Endodermal cell (in vitro differentiated cells): ENCODE results near the gene XRN2. TPM values are rescaled to one million over a fixed set of nuclear protein-coding genes. Genes with fewer than 3 reads are reported as not detected.

Experiments used
- DNase-seq: peaks from one replicate; pipeline ENCODE4 v3.0.0-alpha.2; 2017
- H3K27ac ChIP-seq: 2 replicates; pipeline ENCODE4 v1.5.1; 2013; ENCODE audit warnings: mild to moderate bottlenecking, low read depth, low read length, moderate library complexity
- H3K27me3 ChIP-seq: 2 replicates; pipeline ENCODE4 v1.6.1; 2013; ENCODE audit warnings: mild to moderate bottlenecking, low read length, moderate library complexity; ENCODE audit not compliant: insufficient read depth, control insufficient read depth, poor library complexity, severe bottlenecking
- H3K36me3 ChIP-seq: 2 replicates; pipeline ENCODE4 v1.7.0; 2013; ENCODE audit warnings: mild to moderate bottlenecking, low read length, moderate library complexity; ENCODE audit not compliant: control insufficient read depth, insufficient read depth
- H3K4me1 ChIP-seq: one replicate; pipeline ENCODE4 v1.7.0; 2013; ENCODE audit warnings: low read length; ENCODE audit not compliant: control insufficient read depth, insufficient read depth
- H3K4me3 ChIP-seq: 2 replicates; pipeline ENCODE4 v1.5.1; 2013; ENCODE audit warnings: mild to moderate bottlenecking, low read length, moderate library complexity
- H3K9ac ChIP-seq: 2 replicates; pipeline ENCODE4 v1.6.1; 2013; ENCODE audit warnings: mild to moderate bottlenecking, low read length, moderate library complexity; ENCODE audit not compliant: poor library complexity, severe bottlenecking; ENCODE audit errors: extremely low read depth
- H3K9me3 ChIP-seq: 2 replicates; pipeline ENCODE4 v1.6.1; 2013; ENCODE audit warnings: mild to moderate bottlenecking, low read length, moderate library complexity; ENCODE audit not compliant: control insufficient read depth
- H3K27ac Mint-ChIP-seq: 2 replicates; pipeline ENCODE4 v1.8.0; 2020; ENCODE audit warnings: mixed read lengths
- H3K27me3 Mint-ChIP-seq: 2 replicates; pipeline ENCODE4 v1.8.0; 2021; ENCODE audit warnings: mild to moderate bottlenecking, mixed read lengths; ENCODE audit not compliant: insufficient read depth
- H3K36me3 Mint-ChIP-seq: 2 replicates; pipeline ENCODE4 v1.8.0; 2020; ENCODE audit warnings: low read depth, mixed read lengths
- H3K4me1 Mint-ChIP-seq: 2 replicates; pipeline ENCODE4 v1.8.0; 2020; ENCODE audit warnings: mixed read lengths
- H3K4me3 Mint-ChIP-seq: 2 replicates; pipeline ENCODE4 v1.8.0; 2020; ENCODE audit warnings: mild to moderate bottlenecking, moderate library complexity, mixed read lengths
- H3K9me3 Mint-ChIP-seq: 2 replicates; pipeline ENCODE4 v1.8.0; 2020; ENCODE audit warnings: mild to moderate bottlenecking, mixed read lengths
- WGBS, 2 experiments: methylation state at CpG; one replicate each; pipeline versions ENCODE4 v1.1.5 to v1.1.7; 2013; ENCODE audit warnings: missing lambda C conversion rate in 2 of 2, mixed read lengths in 1 of 2; ENCODE audit not compliant: insufficient coverage in 1 of 2, insufficient read length in 1 of 2; 5-methylcytosine and 5-hydroxymethylcytosine counted together
- total RNA-seq, 2 donors: library from RNA; stranded (reverse); fragmentation: NEBNext Ultra II Directional in 1 of 2; extraction: Animal tissue kit (Norgen Biotek cat#: 25700) in 1 of 2; gene quantifications; 2 replicates in 1 of 2; 3 replicates in 1 of 2; pipeline ENCODE4 v1.2.1, GENCODE V29; 2021
- TF ChIP-seq, protein P1 (sequence below): fragments of 200-600 bp; sonication (generic); conservative IDR thresholded peaks from 2 replicates; pipeline ENCODE4 v1.5.0; 2021; ENCODE audit warnings: antibody characterized with exemption, mild to moderate bottlenecking

XRN2 gene
- total RNA-seq, 2 donors from 2014 or later = 91.5 to 101 TPM

DNA sequence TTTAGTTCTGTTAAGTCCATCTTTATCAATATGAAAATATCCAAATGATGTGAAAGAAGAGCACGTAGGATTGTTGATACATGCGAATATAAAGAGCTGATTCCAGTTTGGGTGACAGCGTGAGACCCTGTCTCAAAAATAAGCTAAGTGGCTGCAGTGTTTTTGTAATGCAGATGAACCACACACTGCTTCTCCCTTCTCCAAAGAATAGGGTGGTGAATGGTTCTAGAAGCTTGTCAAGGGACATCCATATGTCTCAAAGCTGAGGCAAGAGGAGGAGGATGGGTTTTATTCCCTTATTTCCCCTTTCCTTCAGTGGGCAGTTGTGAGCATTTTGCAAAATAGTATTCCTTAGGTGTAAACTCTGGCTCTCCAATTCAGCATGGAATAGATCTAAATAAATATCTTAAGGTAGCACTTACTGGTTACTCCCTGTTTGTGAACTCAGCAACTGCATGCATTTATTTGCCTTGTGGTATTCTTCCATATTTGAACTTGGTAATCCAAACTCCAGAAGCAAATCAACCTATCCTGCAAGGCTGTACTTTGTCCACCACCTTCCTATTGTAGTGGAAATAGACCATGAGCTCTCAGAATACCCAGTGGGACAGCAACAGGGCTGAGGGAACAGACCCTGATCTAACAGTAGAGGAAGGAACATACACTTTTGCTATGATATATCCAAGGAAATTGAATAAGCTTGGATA is 38.0 kb downstream of the XRN2 start:
- DNase-seq = no peak
- H3K9me3 Mint-ChIP-seq = no peaks in the 10 kb centered on the region
- Histone ChIP-seq H3K4me3 (no peak overlapping the region), H3K27ac (peak overlapping the region; percentile 71), H3K36me3 (peaks cover 92% of the 10 kb centered on the region), H3K27me3 (no peaks in the 10 kb centered on the region), H3K9me3 (no peaks in the 10 kb centered on the region), H3K9ac (no peak overlapping the region), H3K4me1 (no peaks in the 10 kb centered on the region)
- TF ChIP-seq, protein P1, sequence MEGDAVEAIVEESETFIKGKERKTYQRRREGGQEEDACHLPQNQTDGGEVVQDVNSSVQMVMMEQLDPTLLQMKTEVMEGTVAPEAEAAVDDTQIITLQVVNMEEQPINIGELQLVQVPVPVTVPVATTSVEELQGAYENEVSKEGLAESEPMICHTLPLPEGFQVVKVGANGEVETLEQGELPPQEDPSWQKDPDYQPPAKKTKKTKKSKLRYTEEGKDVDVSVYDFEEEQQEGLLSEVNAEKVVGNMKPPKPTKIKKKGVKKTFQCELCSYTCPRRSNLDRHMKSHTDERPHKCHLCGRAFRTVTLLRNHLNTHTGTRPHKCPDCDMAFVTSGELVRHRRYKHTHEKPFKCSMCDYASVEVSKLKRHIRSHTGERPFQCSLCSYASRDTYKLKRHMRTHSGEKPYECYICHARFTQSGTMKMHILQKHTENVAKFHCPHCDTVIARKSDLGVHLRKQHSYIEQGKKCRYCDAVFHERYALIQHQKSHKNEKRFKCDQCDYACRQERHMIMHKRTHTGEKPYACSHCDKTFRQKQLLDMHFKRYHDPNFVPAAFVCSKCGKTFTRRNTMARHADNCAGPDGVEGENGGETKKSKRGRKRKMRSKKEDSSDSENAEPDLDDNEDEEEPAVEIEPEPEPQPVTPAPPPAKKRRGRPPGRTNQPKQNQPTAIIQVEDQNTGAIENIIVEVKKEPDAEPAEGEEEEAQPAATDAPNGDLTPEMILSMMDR = no peak
- H3K4me3 Mint-ChIP-seq = no peak overlapping the region
- H3K27me3 Mint-ChIP-seq = no peaks in the 10 kb centered on the region
- H3K4me1 Mint-ChIP-seq = peaks cover 7% of the 10 kb centered on the region
- no peak overlapping the region for H3K27ac Mint-ChIP-seq
- H3K36me3 Mint-ChIP-seq = peaks cover 69% of the 10 kb centered on the region
- WGBS, 2 experiments = 67 to 85% methylated on average over 3 of the region's 3 CpGs

DNA sequence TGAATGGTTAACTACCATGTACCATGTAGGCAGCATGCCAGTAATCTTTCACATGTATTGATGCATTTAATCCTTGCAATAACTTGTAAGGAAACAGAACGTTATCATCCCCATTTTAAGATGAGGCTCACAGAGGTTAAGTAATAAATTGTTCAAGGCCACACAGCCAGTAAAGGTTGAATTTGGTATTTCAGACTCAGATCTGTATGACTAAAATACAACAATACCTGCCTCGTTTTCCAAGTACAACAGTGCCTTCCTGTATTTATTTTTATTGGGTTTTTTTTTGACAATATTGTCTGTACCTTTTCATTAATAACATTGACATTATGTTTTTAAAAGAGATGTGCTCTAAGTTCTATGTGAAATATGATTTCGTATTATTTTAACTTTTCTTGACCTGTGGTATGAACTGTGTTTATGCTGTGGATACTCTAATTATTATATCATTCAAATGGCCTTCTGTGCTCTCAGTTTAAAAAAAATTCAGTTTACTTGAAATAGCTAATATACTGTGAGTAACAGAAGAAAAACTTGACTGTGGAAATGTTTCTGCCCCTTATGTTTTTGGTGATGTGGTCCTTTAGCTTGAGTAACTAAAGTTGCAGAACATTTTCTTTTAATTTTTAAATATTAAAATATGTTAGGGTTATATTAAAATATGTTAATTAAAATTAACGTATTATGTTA is 39.7 kb downstream of the XRN2 start:
- Histone ChIP-seq H3K27ac (no peak overlapping the region), H3K9ac (no peak overlapping the region), H3K36me3 (peaks cover 92% of the 10 kb centered on the region), H3K9me3 (no peaks in the 10 kb centered on the region), H3K27me3 (no peaks in the 10 kb centered on the region), H3K4me3 (no peak overlapping the region), H3K4me1 (no peaks in the 10 kb centered on the region)
- TF ChIP-seq, protein P1 = no peak
- Mint-ChIP-seq H3K27me3 (no peaks in the 10 kb centered on the region), H3K4me1 (peaks cover 7% of the 10 kb centered on the region), H3K36me3 (peaks cover 63% of the 10 kb centered on the region), H3K4me3 (no peak overlapping the region), H3K9me3 (no peaks in the 10 kb centered on the region), H3K27ac (no peak overlapping the region)
- DNase-seq = no peak
- 89 to 92% methylated on average over 1 to 3 of the region's 4 CpGs for WGBS, 2 experiments

DNA sequence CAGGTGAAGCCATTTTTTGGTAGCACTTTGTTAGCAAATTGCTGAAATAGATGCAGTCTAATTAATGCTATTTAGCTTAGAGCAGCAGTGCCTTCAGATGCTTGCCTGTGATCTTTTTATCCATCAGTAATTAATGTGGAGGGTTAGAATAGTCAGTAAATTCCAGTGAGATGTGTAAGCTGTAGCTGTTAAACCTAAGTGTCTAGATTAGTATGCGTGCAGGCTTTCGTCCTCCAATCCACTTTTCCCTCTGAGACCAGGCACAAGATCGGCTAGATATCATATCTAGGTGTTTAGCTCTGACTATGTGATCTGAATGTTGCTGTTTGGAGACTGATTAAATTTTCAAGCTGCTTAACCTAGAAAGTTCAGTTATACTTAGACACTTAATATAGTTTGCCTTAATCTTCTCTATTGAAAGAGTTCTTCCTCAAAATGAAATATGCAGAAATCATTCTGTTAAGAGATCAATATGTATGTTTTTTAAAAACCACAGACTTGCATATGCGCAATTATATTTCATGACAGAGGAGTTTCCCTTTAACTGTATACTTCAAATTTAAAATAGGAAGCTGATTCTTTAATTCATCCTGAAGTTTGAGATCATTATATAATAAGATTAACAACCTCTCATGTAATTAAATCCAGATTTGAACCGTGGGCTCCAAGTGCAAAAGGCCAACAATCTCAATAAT is 41.2 kb downstream of the XRN2 start:
- H3K4me1 ChIP-seq = no peaks in the 10 kb centered on the region
- peaks cover 92% of the 10 kb centered on the region for H3K36me3 ChIP-seq
- H3K27ac ChIP-seq = no peak overlapping the region
- H3K9me3 ChIP-seq = no peaks in the 10 kb centered on the region
- H3K9ac ChIP-seq = no peak overlapping the region
- DNase-seq = no peak
- peaks cover 7% of the 10 kb centered on the region for H3K4me1 Mint-ChIP-seq
- TF ChIP-seq, protein P1 = no peak
- H3K36me3 Mint-ChIP-seq = peaks cover 66% of the 10 kb centered on the region
- no peak overlapping the region for H3K27ac Mint-ChIP-seq
- H3K27me3 ChIP-seq = no peaks in the 10 kb centered on the region
- no peaks in the 10 kb centered on the region for H3K9me3 Mint-ChIP-seq
- 97% methylated on average over 5 of the region's 5 CpGs; no CpG with 5 or more reads in 1 of the 2 experiments for WGBS, 2 experiments
- no peak overlapping the region for H3K4me3 Mint-ChIP-seq
- H3K27me3 Mint-ChIP-seq = no peaks in the 10 kb centered on the region
- no peak overlapping the region for H3K4me3 ChIP-seq
